HG03139 (cell line): Measurements from ENCODE around the gene ASIC2.
"Not testable (repeated sequence)": the region's sequence is repeated elsewhere in the genome, so short reads cannot be mapped to it uniquely, and the experiment has no call there.

Experiments used
- ATAC-seq: cut with Tn5 transposase; IDR thresholded peaks from one replicate; pipeline ENCODE4 v1.9.1; 2021; ENCODE audit not compliant: unreplicated experiment

ASIC2 gene

DNA sequence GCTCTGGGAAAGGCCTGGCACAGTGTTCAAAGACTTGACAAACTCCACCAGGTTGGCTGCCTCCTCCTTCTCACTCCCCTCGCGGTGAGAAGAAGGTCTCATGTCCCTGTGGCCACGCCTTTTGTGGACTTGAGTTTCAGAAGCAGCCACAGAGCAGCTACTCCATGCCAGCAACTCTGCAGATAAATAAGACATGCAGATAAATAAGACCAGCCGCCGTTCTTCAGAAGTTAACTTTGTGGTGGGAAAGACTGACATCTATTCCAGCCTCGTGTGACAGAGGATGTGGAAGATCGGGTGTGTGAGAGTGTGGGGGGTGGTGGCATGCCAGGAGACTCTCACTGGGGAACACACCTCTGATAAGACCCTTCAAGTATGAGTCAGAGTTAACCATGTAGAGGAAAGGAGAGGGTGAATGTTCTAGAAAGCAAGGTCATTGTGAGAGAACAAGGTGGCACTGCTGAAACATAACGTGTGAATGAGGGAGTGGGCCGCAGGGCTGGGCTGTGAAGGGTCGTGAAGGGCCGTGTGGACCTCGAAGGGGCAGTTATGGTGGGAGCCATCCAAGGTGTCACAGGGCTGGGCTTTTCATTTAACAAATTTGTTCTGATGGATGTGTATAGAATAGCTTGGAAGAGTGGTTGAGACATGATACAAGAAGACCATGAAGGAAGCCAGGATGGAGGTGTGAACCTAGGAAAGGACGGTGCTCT, 300.6 kb downstream of the ASIC2 start:
- ATAC-seq: no peak

DNA sequence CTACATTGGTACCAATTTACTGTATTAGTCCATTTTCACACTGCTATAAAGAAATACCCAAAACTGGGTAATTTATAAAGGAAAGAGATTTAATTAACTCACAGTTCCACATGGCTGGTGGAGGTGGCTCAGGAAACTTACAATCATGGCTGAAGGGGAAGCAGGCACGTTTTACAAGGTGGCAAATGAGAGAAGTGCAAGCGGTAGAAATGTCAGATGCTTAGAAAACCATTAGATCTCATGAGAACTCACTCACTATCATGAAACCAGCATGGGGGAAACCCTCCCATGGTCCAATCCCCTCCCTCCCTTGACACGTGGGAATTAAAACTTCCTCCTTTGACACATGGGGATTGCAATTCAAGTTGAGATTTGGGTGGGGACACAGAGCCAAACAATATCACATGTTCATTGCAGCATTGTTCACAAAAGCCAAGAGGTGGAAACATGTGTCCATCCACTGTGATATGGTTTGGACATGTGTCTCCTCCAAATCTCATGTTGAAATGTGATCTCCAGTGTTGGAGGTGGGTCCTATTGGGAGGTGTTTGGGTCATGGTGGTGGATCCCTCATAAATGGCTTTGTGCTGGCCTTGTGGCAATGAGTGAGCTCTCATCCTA, 304.5 kb downstream of the ASIC2 start:
- no peak for ATAC-seq

DNA sequence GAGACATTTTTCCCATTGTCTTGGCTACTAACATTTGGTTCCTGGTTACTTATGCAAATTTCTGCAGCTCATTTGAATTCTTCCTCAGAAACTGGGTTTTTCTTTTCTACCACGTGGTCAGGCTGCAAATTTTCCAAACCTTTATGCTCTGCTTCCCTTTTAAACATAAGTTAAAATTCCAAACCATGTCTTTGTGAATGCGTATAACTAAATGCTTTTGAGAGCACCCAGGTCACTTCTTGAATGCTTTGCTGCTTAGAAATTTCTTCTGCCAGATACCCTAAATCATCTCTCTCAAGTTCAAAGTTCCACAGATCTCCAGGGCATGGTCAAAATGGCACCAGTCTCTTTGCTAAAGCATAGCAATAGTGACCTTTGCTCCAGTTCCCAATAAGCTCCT, 305.2 kb downstream of the ASIC2 start:
- not testable (repeated sequence) for ATAC-seq

GRCh38 chr17:32987453-32987805, 305.7 kb downstream of the ASIC2 start:
- not testable (repeated sequence) for ATAC-seq

- ATAC-seq: no peak
Observed at GRCh38 chr17:32985050-32985756, 307.9 kb downstream of the ASIC2 start.

- ATAC-seq: not testable (repeated sequence)
Observed at GRCh38 chr17:32981611-32982010, 311.5 kb downstream of the ASIC2 start.

- ATAC-seq: no peak
Observed at GRCh38 chr17:32980230-32980629, 312.9 kb downstream of the ASIC2 start.

GRCh38 chr17:32976605-32977004, 316.5 kb downstream of the ASIC2 start:
- ATAC-seq: no peak

GRCh38 chr17:32976131-32976530, 317.0 kb downstream of the ASIC2 start:
- no peak for ATAC-seq

DNA sequence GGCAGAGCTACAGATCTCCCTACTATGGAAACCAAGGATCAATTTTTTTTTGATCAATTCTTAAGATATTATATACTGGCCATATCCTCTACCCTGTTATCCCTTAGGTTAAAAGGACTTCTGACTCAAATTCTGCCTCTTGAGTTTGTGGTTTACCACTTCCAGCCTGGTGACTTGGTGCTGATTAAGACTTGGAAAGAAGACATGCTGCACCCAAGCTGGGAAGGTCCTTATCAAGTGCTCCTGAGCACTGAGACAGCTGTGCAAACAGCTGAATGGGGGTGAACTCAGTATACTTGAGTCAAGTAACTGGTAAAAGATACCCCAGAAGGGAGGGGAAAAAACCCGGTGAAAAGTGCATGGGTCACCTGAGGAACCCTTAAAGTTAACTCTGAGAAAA, 321.9 kb downstream of the ASIC2 start:
- ATAC-seq: no peak

DNA sequence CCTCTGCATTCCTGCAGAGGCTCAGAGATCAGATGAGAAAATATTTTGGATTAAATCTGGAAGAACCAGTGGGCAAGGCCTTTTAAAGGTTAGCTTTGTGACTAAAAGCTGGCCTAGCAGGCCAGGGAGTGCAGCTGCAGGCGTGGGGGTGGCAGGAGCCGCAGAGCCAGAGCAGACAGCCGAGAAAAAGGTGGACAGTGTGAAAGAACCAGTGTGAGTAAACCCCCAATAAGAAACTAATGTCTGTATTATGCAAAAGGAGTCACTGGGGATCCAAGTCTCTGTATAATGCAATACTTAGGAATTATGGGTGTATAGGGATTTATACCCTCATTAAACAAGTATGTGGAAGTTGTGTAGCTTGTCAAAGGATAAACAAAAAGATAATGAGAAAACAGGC, 322.8 kb downstream of the ASIC2 start:
- no peak for ATAC-seq

DNA sequence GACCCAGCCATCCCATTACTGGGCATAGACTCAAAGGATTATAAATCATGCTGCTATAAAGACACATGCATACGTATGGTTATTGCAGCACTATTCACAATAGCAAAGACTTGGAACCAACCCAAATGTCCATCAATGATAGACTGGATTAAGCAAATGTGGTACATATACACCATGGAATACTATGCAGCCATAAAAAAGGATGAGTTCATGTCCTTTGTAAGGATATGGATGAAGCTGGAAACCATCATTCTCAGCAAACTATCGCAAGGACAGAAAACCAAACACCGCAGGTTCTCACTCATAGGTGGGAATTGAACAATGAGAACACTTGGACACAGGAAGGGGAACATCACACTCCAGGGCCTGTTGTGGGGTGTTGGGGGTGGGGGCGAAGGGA, 323.9 kb downstream of the ASIC2 start:
- not testable (repeated sequence) for ATAC-seq

DNA sequence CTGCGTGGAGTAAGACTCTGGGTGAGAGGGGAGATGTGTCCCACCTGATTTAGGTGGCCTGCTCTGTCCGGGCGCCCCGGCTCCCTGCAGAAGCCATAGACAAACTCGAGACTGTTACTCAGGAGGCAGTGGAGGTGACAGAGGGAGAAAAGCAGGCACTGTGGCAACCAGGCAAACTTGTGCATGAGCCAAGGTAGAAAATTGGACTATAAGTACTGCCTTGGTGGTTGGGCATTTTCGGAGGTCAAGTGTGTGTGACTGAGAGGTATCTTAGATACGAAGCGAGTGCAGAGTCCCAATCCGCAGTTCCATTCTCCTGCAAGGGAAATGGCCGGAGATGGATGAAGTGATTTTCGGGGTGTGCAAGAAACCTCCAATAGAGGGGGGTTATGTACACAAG, 328.6 kb downstream of the ASIC2 start:
- ATAC-seq: no peak
